Muscle of arm (tissue), 12 donors: Measurements from ENCODE around the gene S100Z. TPM values are rescaled to one million over a fixed set of nuclear protein-coding genes. Genes with fewer than 3 reads are reported as not detected.
"Not testable (repeated sequence)": the region's sequence is repeated elsewhere in the genome, so short reads cannot be mapped to it uniquely, and the experiment has no call there.

Experiments used
- DNase-seq: peaks from one replicate; pipeline ENCODE4 v3.0.0-alpha.2; 2013
- polyA plus RNA-seq, 12 donors: library from polyadenylated mRNA; unstranded; fragments of 120-200 nt; gene quantifications; one replicate each; pipeline ENCODE4 v1.2.1, GENCODE V29; 2013; ENCODE audit not compliant: insufficient read length in 12 of 12

The S100Z gene
- polyA plus RNA-seq, 12 donors, result 0.12 to 0.55 (median 0.25) TPM; not detected in 2

- DNase-seq, result not testable (repeated sequence)
These were observed 27.6 kb upstream of the S100Z start for GRCh38 chr5:76822105-76822731.

GRCh38 chr5:76826416-76826815 lies 23.4 kb upstream of the S100Z start:
- DNase-seq, result not testable (repeated sequence)

GRCh38 chr5:76831110-76831452 lies 18.7 kb upstream of the S100Z start:
- no peak for DNase-seq

GRCh38 chr5:76836181-76836580 lies 13.6 kb upstream of the S100Z start:
- DNase-seq, result no peak

DNA sequence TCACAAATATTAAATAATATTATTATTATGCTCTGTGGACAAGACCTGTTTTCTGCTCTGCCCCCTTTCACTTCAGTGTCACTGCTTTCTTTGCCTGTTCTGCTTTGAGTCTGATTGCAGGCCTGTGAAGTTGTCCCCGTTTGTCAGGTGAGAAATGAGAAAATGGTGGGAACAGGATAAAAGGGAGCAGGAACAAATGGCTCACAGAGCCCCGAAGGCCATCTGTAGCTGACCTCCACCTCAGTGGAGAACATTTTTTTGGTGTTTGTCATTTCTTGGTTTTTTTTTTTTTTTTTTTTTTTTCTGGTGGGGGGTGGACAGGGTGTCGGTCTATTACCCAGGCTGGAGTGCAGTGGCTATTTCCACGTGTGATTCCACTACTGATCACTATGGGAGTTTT lies 13.2 kb upstream of the S100Z start:
- DNase-seq, result no peak

GRCh38 chr5:76838481-76839261 lies 11.1 kb upstream of the S100Z start:
- no peak for DNase-seq

- no peak for DNase-seq
These were observed 8.5 kb upstream of the S100Z start for GRCh38 chr5:76841361-76841760.

DNA sequence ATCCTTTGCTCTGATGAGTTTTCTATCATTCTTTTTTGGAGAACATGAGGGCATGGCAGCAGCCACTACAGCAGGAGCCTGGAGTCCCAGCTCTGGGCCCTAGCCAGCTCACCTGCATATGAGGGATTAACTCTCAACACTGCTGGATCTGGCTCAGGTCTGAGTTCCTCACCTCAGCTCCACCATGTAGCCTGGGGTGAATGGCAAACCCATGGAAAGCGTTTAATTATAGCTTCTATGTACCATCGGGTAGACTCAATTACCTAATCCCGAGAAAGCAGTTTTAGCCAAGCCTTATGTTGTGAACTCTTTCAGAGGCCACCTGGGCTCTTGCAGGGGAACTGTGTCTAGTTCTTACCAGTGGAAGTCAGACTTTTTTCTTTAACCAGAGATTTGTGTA lies 3.9 kb upstream of the S100Z start:
- DNase-seq, result no peak

- no peak for DNase-seq
These were observed 830 bp downstream of the S100Z start for GRCh38 chr5:76850543-76851145.

- DNase-seq, result no peak
These were observed 2.0 kb downstream of the S100Z start for GRCh38 chr5:76851728-76852369.

- no peak for DNase-seq
These were observed 3.0 kb downstream of the S100Z start for GRCh38 chr5:76852772-76853171.

- not testable (repeated sequence) for DNase-seq
These were observed 3.9 kb downstream of the S100Z start for GRCh38 chr5:76853741-76854140.

DNA sequence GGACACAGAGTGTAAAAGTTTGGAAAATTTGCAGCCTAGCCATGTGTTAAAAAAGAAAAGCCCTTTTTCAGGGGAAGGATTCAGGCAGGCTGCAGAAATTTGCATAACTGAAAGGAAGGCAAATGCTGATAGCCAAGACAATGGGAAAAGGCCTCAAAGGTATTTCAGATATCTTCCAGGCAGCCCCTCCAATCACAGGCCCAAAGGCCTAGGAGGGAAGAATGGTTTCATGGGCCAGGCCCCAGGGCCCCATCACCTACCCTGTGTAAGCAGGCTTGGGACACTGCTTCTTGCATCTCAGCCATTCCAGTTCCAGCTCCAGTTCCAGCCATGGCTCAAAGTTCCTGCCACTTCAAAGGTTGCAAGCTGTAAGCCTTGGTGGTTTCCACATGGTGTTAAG lies 4.8 kb downstream of the S100Z start:
- DNase-seq, result no peak

DNA sequence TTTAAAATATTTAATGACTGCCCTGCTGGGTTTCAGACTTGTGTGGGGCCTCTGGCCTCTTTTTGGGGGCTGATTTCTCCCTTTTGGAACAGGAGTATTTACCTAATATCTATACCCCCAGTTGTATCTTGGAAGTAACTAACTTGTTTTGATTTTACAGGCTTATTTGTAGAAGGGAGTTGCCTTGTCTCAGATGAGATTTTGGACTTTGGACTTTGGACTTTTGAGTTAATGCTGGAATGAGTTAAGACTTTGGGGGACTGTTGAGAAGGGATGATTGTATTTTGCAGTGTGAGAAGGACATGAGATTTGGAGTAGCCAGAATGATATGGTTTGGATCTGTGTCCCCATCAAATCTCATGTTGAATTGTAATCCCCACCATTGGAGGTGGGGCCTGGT lies 5.7 kb downstream of the S100Z start:
- not testable (repeated sequence) for DNase-seq

DNA sequence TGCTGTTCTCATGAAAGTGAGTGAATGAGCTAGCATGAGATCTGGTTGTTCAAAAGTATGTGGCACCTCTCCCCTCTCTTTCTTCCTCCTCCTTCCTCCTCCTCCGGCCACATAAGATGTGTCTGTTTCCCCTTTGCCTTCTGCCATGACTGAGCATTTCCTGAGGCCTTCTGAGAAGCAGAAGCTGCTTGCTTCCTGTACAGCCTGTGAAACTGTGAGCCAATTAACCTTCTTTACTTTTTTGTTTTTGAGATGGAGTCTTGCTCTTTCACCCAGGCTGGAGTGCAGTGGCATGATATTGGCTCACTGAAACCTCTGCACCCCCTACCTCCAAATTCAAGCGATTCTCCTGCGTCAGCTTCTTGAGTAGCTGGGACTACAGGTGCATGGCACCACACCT lies 6.1 kb downstream of the S100Z start:
- DNase-seq, result no peak

- not testable (repeated sequence) for DNase-seq
These were observed 7.0 kb downstream of the S100Z start for GRCh38 chr5:76856800-76857199.

DNA sequence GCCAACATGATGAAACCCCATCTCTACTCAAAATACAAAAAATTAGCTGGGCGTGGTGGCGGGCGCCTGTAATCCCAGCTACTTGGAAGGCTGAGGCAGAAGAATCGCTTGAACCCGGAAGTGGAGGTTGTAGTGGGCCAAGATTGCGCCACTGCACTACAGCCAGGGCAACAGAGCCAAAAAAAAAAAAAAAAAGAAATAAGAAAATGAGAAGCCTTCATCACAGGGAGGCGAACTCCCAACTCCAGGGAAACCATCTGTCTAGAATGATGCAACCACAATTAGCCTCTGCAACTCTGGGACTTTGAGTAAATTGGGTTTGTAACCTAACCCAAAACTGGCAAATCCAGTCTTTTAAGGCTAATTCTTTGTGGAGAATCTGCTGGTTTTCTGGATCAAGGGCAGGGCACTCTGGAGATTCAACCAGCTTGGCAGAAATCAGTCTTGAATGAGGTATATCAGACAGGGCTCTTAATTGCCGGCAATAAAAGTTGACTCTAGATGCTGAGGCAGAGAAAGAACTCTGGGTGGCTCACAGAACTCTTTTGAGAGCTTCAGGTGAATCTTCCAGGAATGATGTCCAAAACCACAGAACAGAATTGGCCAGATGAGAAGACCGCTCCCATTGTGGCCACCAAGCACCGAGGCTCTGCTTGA lies 9.9 kb downstream of the S100Z start:
- no peak for DNase-seq

GRCh38 chr5:76861612-76862011 lies 11.8 kb downstream of the S100Z start:
- no peak for DNase-seq

GRCh38 chr5:76863001-76863400 lies 13.2 kb downstream of the S100Z start:
- DNase-seq, result no peak

GRCh38 chr5:76866503-76866902 lies 16.7 kb downstream of the S100Z start:
- DNase-seq, result no peak

GRCh38 chr5:76867038-76867437 lies 17.2 kb downstream of the S100Z start:
- no peak for DNase-seq
